ENCODE measurements around the gene GATAD2B.
"Not testable (repeated sequence)": the region's sequence is repeated elsewhere in the genome, so short reads cannot be mapped to it uniquely, and the experiment has no call there.

Gene GATAD2B

GRCh38 chr1:153903841-153904455 is 18.8 kb downstream of the GATAD2B start:
- Histone ChIP-seq H3K4me3 (ENCODE audit: low read depth, low read length) (no peak overlapping the region), H3K27ac (no peak overlapping the region), H3K27me3 (replicated peaks) (no peaks in the 10 kb centered on the region), H3K36me3 (replicated peaks) (no peaks in the 10 kb centered on the region)
- in situ Hi-C loops (cut with HindIII; ENCODE audit: low pct_ligation_motif_present, low sequenced_read_pairs) = no loop called here
- no peak for TF ChIP-seq CTCF (IDR thresholded peaks at IDR 0.05; ENCODE audit: low read depth, low read length, missing control alignments)
- DNase-seq = no peak

- no peak for DNase-seq
- H3K27ac ChIP-seq = no peak overlapping the region
- in situ Hi-C loops (cut with HindIII; ENCODE audit: low pct_ligation_motif_present, low sequenced_read_pairs) = no loop called here
- no peaks in the 10 kb centered on the region for H3K36me3 ChIP-seq (replicated peaks)
- no peak overlapping the region for H3K4me3 ChIP-seq (ENCODE audit: low read depth, low read length)
- no peak for TF ChIP-seq CTCF (IDR thresholded peaks at IDR 0.05; ENCODE audit: low read depth, low read length, missing control alignments)
- H3K27me3 ChIP-seq (replicated peaks) = no peaks in the 10 kb centered on the region
Observed at GRCh38 chr1:153899509-153899908, 23.3 kb downstream of the GATAD2B start.

- in situ Hi-C loops (cut with HindIII; ENCODE audit: low pct_ligation_motif_present, low sequenced_read_pairs); H3K4me3 ChIP-seq (ENCODE audit: low read depth, low read length); H3K36me3 ChIP-seq (replicated peaks); DNase-seq; H3K27me3 ChIP-seq (replicated peaks); H3K27ac ChIP-seq: not testable (repeated sequence)
Observed at GRCh38 chr1:153895866-153896265, 26.9 kb downstream of the GATAD2B start.

GRCh38 chr1:153891042-153891441 is 31.7 kb downstream of the GATAD2B start:
- H3K27me3 ChIP-seq (replicated peaks); H3K36me3 ChIP-seq (replicated peaks); DNase-seq; H3K27ac ChIP-seq; in situ Hi-C loops (cut with HindIII; ENCODE audit: low pct_ligation_motif_present, low sequenced_read_pairs); H3K4me3 ChIP-seq (ENCODE audit: low read depth, low read length): not testable (repeated sequence)

- Histone ChIP-seq H3K27ac (no peak overlapping the region), H3K36me3 (replicated peaks) (no peaks in the 10 kb centered on the region), H3K4me3 (ENCODE audit: low read depth, low read length) (no peak overlapping the region), H3K27me3 (replicated peaks) (no peaks in the 10 kb centered on the region)
- TF ChIP-seq CTCF (IDR thresholded peaks at IDR 0.05; ENCODE audit: low read depth, low read length, missing control alignments) = no peak
- no peak for DNase-seq
- in situ Hi-C loops (cut with HindIII; ENCODE audit: low pct_ligation_motif_present, low sequenced_read_pairs) = no loop called here
Observed at GRCh38 chr1:153888533-153888932, 34.2 kb downstream of the GATAD2B start.

GRCh38 chr1:153886127-153886526 is 36.6 kb downstream of the GATAD2B start:
- no peaks in the 10 kb centered on the region for H3K36me3 ChIP-seq (replicated peaks)
- H3K27me3 ChIP-seq (replicated peaks) = no peaks in the 10 kb centered on the region
- no peak for TF ChIP-seq CTCF (IDR thresholded peaks at IDR 0.05; ENCODE audit: low read depth, low read length, missing control alignments)
- in situ Hi-C loops (cut with HindIII; ENCODE audit: low pct_ligation_motif_present, low sequenced_read_pairs) = no loop called here
- DNase-seq = no peak
- no peak overlapping the region for H3K27ac ChIP-seq
- H3K4me3 ChIP-seq (ENCODE audit: low read depth, low read length) = no peak overlapping the region

GRCh38 chr1:153883223-153883622 is 39.5 kb downstream of the GATAD2B start:
- no peaks in the 10 kb centered on the region for H3K27me3 ChIP-seq (replicated peaks)
- DNase-seq = no peak
- no peak overlapping the region for H3K4me3 ChIP-seq (ENCODE audit: low read depth, low read length)
- no peak overlapping the region for H3K27ac ChIP-seq
- in situ Hi-C loops (cut with HindIII; ENCODE audit: low pct_ligation_motif_present, low sequenced_read_pairs) = no loop called here
- TF ChIP-seq CTCF (IDR thresholded peaks at IDR 0.05; ENCODE audit: low read depth, low read length, missing control alignments) = no peak
- H3K36me3 ChIP-seq (replicated peaks) = no peaks in the 10 kb centered on the region
